Endothelial cell of umbilical vein (primary cell): Measurements from ENCODE around the gene WDR31.

Experiments
- EZH2 ChIP-seq: IDR thresholded peaks from 2 replicates; pipeline ENCODE4 v1.6.1; 2012; ENCODE audit warnings: borderline replicate concordance, low read depth, mild to moderate bottlenecking, moderate library complexity, low read length, inconsistent platforms; ENCODE audit not compliant: severe bottlenecking
- MYC ChIP-seq: IDR thresholded peaks from one replicate; pipeline ENCODE4 v1.6.1; 2011; ENCODE audit warnings: mild to moderate bottlenecking, low read depth, low read length
- POLR2A ChIP-seq: IDR thresholded peaks from 2 replicates; pipeline ENCODE4 v1.6.1; 2012; ENCODE audit warnings: low read depth, mild to moderate bottlenecking, control low read depth, low read length
- POLR2AphosphoS5 ChIP-seq: IDR thresholded peaks from 2 replicates; pipeline ENCODE4 v1.6.1; 2012; ENCODE audit warnings: low read depth, mild to moderate bottlenecking, control low read depth, low read length, moderate library complexity; ENCODE audit not compliant: insufficient read depth
- TF ChIP-seq, protein P1 (sequence below), 2 donors: IDR thresholded peaks; 1 replicate in 1 of 2; 2 replicates in 1 of 2; pipeline ENCODE4 v1.5.1; 2011; ENCODE audit warnings: low read length in 2 of 2, mild to moderate bottlenecking in 2 of 2, moderate library complexity in 2 of 2, control low read depth in 1 of 2, inconsistent platforms in 1 of 2, low read depth in 1 of 2; ENCODE audit not compliant: insufficient read depth in 1 of 2; ENCODE audit errors: extremely low read depth in 1 of 2

DNA sequence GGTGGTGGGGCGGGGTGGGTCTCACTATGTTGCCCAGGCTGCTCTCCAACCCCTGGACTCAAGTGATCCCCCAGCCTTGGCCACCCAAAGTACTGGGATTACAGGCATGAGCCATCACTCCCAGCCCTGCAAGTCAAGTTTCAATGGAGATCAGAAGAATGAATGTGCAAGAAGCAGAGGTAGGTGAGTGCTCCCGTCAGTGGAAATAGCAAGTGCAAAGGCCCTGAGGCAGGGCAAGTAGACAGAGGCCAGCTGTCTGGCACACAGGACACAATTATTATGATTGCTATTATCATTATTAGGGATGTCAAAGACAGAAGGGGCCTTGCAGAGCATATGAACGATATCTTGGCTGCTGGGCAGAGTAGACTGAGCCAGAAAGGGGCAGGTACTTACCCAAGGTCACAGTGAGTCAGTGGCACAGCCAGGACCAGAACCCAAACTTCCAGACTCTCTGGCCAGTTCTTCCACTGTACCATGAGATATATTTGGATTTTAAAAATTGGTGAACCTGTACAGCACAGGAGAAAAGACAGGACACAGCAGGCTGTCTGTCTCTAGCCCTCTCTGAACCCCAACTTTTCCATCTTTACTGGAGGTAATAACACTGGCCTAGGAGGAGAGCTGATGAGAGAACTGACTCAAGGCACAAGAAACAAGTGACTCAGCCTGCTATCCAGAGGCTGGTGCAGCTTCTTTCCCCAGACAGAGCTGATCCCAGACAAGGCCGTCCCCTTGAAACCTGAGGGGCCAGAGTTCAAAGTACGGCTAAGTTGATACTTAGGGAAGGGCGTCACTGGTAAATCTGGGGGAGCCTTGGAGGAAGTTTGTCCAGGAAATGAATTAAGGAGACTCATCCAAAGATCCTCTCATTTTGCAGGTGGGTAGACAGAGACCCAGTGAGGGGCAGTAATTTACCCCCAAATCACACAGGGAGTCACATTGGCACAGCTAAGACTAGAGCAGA, 35.3 kb upstream of the WDR31 start:
- TF ChIP-seq, protein P1, sequence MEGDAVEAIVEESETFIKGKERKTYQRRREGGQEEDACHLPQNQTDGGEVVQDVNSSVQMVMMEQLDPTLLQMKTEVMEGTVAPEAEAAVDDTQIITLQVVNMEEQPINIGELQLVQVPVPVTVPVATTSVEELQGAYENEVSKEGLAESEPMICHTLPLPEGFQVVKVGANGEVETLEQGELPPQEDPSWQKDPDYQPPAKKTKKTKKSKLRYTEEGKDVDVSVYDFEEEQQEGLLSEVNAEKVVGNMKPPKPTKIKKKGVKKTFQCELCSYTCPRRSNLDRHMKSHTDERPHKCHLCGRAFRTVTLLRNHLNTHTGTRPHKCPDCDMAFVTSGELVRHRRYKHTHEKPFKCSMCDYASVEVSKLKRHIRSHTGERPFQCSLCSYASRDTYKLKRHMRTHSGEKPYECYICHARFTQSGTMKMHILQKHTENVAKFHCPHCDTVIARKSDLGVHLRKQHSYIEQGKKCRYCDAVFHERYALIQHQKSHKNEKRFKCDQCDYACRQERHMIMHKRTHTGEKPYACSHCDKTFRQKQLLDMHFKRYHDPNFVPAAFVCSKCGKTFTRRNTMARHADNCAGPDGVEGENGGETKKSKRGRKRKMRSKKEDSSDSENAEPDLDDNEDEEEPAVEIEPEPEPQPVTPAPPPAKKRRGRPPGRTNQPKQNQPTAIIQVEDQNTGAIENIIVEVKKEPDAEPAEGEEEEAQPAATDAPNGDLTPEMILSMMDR (IDR thresholded peaks at IDR 0.05; ENCODE audit: extremely low read depth in 1 of 2, insufficient read depth in 1 of 2, low read depth in 1 of 2, low read length in 2 of 2): no peak
- no peak for TF ChIP-seq POLR2A
- TF ChIP-seq MYC: no peak
- TF ChIP-seq POLR2AphosphoS5: no peak
- TF ChIP-seq EZH2: no peak
